Fibroblast of lung (primary cell): ENCODE data around the gene TIMM22.

Experiments
- EZH2 ChIP-seq: IDR thresholded peaks from 2 replicates; pipeline ENCODE4 v1.5.1; 2012; ENCODE audit warnings: low read length, control low read depth, mild to moderate bottlenecking; ENCODE audit errors: missing control alignments
- TF ChIP-seq, protein P1 (sequence below), 2 donors: IDR thresholded peaks in 1 of 2; conservative IDR thresholded peaks in 1 of 2; 1 replicate in 1 of 2; 2 replicates in 1 of 2; pipeline ENCODE4 v1.5.1; 2011 to 2012; ENCODE audit warnings: low read length in 2 of 2, control low read depth in 1 of 2, inconsistent platforms in 1 of 2, low read depth in 1 of 2, mild to moderate bottlenecking in 1 of 2

GRCh38 chr17:1011138-1011537 is 14.2 kb downstream of the TIMM22 start:
- TF ChIP-seq, protein P1, sequence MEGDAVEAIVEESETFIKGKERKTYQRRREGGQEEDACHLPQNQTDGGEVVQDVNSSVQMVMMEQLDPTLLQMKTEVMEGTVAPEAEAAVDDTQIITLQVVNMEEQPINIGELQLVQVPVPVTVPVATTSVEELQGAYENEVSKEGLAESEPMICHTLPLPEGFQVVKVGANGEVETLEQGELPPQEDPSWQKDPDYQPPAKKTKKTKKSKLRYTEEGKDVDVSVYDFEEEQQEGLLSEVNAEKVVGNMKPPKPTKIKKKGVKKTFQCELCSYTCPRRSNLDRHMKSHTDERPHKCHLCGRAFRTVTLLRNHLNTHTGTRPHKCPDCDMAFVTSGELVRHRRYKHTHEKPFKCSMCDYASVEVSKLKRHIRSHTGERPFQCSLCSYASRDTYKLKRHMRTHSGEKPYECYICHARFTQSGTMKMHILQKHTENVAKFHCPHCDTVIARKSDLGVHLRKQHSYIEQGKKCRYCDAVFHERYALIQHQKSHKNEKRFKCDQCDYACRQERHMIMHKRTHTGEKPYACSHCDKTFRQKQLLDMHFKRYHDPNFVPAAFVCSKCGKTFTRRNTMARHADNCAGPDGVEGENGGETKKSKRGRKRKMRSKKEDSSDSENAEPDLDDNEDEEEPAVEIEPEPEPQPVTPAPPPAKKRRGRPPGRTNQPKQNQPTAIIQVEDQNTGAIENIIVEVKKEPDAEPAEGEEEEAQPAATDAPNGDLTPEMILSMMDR (conservative IDR thresholded peaks at IDR 0.05 in 1 of 2, IDR thresholded peaks at IDR 0.05 in 1 of 2; ENCODE audit: low read depth in 1 of 2, low read length in 2 of 2) = no peak
- TF ChIP-seq EZH2 = no peak
